Hematopoietic multipotent progenitor cell treated with erythropoietin and hydrocortisone succinate and interleukin-3 and kit ligand, for 8 days (in vitro differentiated cells): ENCODE measurements around the gene BIN1.

Source experiments
- DNase-seq: peaks from one replicate; pipeline ENCODE4 v3.0.0-alpha.2; 2015

The BIN1 gene

GRCh38 chr2:127012868-127013267 is 94.1 kb downstream of the BIN1 start:
- DNase-seq = no peak

GRCh38 chr2:127012215-127012614 is 94.7 kb downstream of the BIN1 start:
- DNase-seq = no peak

GRCh38 chr2:127011796-127012195 is 95.2 kb downstream of the BIN1 start:
- DNase-seq = no peak

GRCh38 chr2:127011231-127011661 is 95.7 kb downstream of the BIN1 start:
- no peak for DNase-seq

GRCh38 chr2:127008265-127009015 is 98.5 kb downstream of the BIN1 start:
- DNase-seq = no peak

GRCh38 chr2:127007652-127008051 is 99.3 kb downstream of the BIN1 start:
- no peak for DNase-seq

GRCh38 chr2:127006962-127007361 is 100.0 kb downstream of the BIN1 start:
- no peak for DNase-seq

GRCh38 chr2:127004893-127005600 is 101.9 kb downstream of the BIN1 start:
- no peak for DNase-seq

GRCh38 chr2:127003070-127003800 is 103.7 kb downstream of the BIN1 start:
- DNase-seq = peak; percentile 69

GRCh38 chr2:127001751-127002150 is 105.2 kb downstream of the BIN1 start:
- DNase-seq = no peak

- DNase-seq = no peak
These were observed 106.0 kb downstream of the BIN1 start for GRCh38 chr2:127000937-127001336.

- DNase-seq = no peak
These were observed 106.8 kb downstream of the BIN1 start for GRCh38 chr2:127000194-127000593.

GRCh38 chr2:126999106-126999756 is 107.7 kb downstream of the BIN1 start:
- no peak for DNase-seq

GRCh38 chr2:126998486-126998885 is 108.5 kb downstream of the BIN1 start:
- DNase-seq = no peak
